HG03439 (cell line): ENCODE results near the gene SLC16A5.
"Not testable (repeated sequence)": the region's sequence is repeated elsewhere in the genome, so short reads cannot be mapped to it uniquely, and the experiment has no call there.

Source experiments
- ATAC-seq: cut with Tn5 transposase; IDR thresholded peaks from one replicate; pipeline ENCODE4 v1.9.1; 2021; ENCODE audit warnings: mild to moderate bottlenecking, moderate library complexity; ENCODE audit not compliant: unreplicated experiment

Gene SLC16A5

DNA sequence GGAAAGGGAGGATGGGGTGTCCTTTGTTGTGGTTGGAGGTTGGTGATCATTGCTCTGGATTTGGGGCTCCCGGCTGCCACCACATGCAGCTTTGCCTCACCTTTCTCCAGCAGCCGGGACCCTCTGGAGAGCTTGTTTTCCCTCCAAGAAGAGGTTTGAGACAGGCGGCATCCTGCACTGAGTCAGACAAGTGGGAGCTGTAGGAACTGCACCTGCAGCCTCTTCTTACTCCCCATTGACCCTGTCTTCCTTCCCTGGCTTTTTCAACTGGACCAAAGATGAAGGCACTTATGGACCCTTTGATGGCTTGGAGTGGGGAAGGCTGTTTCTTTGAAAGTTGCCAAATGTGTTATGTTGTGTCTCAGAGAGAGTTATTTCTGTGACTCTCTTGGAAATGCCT lies 24.1 kb upstream of the SLC16A5 start:
- ATAC-seq: no peak

DNA sequence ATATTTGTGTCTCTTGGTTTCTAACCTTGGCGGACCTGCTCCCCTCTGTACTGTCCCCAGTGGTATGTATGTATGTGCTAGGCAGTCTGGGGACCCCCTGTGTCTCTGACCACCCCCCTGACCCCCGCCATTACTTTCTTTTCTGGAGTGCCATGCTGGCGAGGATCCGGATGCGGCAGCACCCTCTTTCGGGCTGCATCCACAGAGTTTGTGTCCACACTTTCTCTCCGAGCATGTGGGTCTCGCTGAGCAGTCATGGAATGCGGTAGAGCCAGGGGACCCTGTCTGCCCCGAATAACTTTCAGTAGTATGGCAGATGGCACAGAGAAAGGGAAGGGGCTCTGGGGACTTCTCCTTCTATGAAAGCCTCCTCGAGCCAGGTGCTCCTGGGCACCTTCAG lies 23.7 kb upstream of the SLC16A5 start:
- ATAC-seq: no peak

DNA sequence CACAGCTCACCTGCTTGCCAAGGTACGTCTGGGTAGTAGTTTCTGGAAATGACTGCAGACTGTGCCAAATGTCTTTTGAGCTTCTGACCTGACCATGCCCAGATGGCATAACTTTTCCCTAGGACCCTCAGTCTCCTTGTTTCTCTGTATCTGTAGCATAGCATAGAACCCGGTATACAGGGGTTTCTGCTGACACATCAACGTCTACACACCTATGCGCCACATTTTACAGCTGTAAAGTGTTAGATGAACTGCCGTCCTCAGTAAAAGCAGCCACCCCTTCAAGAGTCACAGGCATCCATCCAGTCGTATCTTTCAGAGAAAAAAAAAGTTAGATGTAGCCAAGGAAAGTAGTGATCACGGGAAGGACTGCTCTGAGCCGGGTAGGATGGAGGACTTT lies 23.3 kb upstream of the SLC16A5 start:
- ATAC-seq: no peak

DNA sequence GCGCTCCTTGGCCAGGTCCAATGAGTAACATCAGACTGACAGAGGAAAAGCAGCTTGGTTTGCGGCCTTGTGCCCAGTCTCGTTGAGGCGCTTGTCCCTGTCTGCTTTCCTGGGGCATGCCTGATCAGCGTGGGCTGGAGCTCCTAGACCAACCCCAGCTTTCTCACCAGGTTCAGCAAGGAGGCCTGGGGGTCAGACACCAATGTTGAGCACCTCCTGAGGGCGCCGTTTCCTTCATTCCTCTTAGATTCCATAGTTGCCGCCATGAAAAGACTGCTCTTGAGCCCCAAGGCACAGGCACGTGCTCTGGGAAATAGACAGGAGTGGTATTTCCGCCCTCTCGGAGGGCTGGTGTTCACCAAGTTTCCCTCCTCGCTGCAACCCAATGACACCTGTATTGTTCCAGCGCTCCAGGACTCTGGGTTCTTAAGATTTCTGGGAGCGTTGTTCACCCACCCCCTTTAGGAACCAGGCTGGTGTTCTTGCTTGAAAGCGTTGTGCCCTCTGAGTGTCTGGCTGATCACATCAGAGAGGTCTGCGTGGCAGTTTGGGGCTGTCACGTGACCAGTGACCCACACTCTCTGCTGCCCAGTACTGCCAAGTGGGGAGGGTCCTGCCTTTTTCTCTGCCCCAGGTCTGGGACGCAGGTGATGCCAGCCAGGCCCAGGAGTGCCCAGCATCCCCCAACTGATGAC lies 22.7 kb upstream of the SLC16A5 start:
- no peak for ATAC-seq

DNA sequence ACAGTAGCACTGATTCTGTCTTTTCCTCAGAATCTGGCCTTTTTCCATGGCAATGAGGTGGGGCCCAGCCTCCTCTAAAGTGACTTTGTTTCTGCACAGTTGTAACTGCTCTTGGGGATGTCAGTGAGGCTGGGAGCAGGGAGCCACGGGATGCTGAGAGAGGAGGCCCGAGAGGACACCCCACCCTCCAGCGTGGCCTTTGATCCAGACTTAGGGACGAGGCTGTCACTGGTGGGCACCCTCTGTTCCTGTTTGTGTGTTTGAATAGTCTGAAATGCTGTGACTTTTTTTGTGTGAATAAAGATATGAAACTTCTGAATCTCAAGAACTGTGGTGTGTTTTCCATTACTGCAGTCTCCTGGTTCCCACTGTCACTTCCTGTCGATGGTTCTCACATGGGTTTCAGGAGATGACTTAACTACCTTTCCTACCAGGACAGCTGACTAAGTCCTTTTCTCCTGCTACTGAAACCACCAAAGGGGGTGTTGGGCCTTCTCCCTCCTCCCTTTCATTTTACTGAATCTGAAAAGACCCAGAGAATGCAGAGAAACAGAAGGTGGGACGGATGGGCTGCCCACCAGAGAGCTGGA lies 22.1 kb upstream of the SLC16A5 start:
- no peak for ATAC-seq

DNA sequence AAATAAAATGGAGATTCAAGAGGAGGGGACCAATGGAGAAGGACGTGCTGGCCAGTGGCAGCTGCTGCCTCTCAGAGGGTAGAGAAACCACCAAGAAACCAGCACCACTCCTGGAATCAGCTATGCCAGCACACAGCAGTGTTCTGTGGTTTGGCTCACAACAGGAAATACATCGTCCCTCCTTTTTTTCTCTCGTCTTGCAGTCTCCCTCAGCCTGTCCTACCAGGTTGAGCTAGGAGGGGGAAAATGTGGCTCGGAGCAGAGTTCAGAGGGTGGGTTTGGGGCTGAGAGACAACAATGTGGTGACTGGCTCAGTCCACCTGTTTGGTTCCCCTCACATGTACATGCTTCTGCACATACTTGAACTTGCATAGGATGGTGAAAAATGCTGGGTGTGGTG lies 19.9 kb upstream of the SLC16A5 start:
- ATAC-seq: no peak

DNA sequence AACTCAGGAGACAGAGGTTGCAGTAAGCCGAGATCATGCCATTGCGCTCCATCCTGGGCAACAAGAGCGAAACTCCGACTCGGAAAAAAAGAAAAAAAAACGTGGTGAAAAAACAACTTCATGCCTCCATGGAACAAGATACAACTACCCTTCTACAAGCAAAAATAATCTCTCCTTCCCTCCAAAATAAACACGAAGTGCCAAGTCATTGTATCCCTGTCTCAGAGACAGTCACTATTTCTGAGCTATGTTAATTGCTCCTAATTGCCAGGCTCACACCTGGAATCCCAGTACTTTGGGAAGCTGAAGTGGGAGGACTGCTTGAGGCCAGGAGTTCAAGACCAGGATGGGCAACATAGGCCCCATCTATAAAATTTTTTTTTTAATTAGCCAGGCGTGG lies 19.0 kb upstream of the SLC16A5 start:
- no peak for ATAC-seq

DNA sequence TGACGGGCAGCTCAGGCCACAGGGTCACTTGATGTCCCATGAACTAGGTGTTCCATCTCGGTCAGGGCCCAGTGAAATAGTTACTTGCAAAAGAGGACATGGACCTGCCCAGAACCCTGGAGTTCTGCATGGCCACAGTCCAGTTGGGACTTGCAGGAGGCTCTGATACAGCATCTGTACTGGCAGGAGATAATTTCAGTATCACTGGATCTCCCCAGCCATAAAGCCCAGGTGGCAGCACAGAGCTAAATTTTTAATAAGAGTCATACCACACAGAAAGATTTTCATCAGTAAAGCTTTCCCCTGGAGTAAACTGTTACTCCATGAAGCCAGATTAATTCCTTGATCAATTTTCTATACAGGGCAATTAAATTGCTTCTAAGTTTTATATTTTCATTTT lies 18.0 kb upstream of the SLC16A5 start:
- no peak for ATAC-seq

DNA sequence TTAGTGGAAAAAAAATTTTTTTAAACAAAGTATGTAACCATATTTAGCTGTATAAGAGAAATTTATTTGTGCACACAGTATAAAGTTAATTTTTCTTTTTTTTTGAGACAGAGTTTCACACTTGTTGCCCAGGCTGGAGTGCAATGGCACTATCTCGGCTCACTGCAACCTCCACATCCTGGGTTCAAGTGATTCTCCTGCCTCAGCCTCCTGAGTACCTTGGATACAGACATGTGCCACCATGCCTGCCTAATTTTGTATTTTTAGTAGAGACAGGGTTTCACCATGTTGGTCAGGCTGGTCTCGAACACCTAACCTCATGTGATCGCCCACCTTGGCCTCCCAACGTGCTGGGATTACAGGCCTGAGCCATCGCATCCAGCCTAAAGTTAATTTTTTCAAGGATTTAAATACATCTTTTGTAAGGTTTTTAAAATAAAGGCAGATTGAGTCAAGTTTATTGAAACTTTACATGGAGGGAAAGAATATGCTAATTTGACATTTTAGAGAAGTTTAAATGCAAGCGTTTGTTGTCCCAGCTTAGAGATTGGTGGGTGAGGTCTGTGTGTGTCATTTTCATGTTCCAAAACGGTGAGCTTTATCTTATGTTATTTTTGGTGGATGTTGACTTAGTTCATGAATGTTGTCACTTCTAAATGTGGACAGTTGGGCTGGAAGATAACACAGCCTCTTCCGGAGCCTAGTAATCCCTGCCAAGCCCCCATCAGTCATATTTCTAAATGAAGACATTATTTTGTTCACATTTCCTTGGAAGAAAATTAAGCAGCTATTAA lies 16.1 kb upstream of the SLC16A5 start:
- ATAC-seq: not testable (repeated sequence)

DNA sequence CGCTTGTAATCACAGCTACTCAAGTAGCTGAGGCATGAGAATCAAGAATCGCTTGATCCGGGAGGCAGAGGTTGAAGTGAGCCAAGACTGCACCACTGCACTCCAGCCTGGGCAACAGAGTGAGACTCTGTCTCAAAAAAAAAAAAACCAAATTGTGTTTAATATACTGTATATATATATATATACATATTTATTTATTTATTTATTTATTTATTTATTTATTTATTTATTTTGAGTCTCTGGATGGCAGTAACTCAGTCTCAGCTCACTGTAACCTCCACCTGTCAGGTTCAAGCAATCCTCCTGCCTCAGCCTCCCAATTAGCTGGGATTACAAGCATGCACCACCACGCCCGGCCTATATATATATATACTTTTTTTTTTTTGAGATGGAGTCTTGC lies 14.8 kb upstream of the SLC16A5 start:
- ATAC-seq: not testable (repeated sequence)

DNA sequence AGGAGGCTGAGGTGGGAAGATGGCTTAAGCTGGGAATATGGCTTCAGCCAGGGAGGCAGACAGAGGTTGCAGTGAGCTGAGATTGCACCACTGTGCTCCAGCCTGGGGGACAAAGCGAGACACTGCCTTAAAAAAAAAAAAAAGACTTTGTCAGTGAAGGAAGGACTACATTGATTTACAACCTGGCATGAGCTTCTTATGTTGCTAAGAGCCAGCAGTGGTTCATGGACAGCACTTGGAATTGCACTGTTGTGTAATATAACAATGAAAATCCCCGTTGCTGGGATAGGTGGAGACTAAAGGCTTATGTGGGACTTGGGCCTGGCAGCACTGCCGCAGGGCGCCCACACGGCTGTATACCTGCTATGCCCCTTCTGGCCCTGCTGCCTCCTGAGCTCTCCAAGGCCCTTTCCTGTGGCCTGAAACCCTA lies 14.1 kb upstream of the SLC16A5 start:
- ATAC-seq: no peak

DNA sequence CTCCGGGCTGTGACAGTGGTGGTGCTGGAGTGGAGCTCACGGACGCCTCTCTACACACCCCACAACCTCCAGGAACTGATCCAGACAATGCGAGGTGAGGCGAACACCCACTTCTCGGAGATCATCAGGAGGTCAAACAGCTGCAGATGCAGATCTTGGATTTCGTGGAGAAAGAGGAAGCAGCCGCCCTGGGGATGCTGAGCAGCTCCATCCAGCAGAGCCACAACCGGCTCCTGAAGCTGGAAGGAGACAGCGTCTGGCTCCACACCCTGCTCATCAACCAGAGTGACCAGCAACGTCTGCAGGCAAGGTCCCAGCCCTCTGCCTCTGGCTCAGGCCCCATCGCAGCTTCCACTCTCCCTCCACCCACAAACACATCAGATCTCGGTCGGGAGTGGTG lies 13.2 kb upstream of the SLC16A5 start:
- ATAC-seq: no peak

DNA sequence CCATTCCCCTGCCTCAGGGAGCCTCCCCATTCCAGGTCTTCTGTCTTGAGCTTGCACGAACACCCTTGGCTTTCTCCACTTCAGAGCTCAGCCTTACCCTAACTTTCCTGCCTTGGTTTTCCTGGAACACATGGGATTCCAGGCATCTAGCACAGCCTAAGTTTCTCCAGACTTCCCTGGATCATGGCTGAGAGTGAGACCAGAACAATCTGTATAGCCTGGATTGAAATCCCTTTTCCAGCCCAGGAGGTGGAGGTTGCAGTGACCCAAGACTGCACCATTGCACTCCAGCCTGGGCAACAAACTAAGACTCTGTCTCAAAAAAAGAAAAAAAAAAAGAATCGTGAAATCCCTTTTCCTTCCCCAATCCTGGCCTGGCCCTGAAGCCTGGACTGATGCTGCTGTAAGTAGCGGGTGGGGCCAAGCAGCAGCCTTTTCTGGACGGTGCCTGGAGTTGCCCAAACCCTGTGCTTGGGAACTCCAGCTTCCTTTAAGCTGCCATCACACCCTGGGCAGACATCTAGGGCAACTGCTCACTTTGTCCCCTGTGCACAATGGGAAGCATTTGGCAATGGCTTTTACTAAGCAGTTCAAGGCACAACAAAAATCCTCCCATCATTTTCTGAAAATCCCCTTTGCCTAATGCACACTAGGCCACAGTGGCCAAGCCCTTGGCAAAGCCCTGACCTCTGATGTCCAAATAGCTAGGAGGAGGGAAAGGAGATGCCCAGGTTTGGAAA lies 12.0 kb upstream of the SLC16A5 start:
- ATAC-seq: no peak

DNA sequence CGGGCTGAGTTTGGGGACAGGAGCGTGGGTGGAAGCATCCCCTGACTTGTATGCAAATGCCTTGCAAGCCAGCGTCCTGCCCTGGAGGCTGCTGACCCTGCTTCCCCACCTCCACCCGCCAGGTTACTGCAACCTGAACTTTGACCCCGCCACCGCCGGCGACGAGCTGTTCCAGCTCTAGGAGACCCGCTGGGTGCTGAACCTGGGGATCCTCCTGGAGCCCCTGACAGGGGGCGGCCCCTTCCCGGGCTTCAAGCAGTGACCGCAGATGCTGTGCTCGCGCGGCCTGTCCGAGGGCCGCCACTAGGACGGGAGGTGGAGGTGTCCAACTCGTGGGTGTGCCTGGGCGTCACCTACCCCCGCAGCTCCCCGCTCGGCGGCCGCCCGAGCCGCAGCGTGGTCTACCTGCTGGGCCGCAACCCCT lies 10.7 kb upstream of the SLC16A5 start:
- ATAC-seq: no peak

DNA sequence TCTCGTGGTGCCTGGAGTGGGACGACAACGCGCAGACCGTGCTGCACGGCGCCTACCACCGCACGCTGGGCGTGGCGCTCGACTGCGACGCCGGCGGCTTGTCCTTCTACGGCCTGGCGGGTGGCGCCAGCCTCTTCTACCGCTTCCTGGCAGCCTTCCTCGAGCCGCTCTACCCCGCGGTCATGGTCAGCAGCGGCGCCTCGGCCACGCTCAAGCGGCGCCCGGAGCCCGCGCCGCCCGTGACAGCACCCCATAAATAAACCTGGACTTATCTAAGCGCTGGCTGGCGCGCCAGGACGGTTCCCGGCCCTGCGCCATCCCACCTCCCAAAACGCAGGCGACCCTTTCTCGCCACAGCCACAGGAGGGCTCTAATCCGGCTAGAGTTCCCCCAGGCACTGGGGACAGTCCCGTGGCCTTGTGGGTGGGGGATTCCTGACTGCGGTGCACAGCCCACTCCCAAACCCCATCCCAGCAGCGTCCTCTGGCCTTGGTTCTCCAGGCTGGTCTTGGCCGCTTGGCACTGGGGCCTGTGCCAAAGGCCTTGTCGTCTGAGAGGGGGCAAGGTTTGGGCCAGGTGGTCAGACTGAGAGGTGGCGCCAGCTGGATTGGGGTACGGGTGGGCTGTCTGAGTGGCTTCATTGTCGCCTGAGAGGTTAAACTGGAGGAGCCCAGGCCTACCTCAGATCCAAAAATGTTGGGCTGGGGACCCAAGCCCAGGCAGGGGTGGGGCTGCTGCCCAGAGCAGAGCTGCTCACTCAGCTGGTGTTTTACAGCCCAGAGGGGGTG lies 10.1 kb upstream of the SLC16A5 start:
- ATAC-seq: no peak

DNA sequence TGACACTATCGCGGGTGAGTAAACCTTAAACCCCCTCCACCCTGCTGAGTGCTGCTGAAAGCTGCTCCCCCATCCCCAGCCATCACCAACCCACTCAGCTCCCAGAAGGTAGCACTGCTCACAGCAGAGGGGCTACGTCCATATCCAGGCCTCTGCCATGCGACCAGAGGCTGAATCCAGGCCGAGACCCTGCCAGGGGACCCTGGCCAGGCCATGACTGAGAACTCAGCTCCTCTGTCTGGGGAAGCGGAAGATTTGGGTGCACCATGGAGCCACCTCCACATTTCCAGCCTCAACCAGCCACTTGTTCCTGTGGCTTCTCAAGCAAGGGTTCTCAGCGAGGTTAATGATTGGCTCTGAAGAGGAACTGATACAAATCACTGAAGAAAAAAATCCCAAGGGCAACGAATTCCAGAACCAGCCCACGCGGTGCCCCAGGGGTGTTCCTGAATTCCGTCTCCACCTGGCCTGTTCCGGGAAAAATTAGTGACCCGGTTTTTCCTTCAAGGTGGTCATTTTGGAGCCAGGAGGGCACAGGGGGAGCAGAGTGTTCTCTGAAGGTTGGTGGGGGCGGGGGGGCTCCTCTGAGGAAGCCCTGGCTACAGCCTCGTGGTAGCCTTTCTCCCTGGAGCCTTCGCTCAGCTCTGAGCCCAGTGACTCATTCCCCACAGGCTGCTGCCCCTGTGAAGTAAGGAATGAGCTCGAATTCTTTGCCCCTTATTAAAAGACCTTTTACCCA lies 9.3 kb upstream of the SLC16A5 start:
- ATAC-seq: no peak

DNA sequence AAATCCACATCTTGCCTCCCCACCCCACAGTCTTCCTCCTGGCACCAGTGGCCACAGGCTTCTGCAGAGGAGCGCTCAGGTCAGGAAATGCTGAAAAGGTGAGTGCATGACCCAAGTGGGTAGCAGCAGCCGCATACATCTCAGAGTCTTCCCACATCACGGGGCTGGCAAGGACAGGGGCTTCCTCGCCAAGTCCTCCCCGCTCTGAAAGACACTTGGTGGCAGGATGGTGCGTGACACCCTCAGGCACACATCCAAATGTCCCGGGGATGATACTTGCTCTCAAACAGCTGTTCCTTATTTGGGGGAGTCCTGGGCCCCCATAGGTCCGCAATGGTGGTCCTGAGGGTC lies 8.8 kb upstream of the SLC16A5 start:
- no peak for ATAC-seq

DNA sequence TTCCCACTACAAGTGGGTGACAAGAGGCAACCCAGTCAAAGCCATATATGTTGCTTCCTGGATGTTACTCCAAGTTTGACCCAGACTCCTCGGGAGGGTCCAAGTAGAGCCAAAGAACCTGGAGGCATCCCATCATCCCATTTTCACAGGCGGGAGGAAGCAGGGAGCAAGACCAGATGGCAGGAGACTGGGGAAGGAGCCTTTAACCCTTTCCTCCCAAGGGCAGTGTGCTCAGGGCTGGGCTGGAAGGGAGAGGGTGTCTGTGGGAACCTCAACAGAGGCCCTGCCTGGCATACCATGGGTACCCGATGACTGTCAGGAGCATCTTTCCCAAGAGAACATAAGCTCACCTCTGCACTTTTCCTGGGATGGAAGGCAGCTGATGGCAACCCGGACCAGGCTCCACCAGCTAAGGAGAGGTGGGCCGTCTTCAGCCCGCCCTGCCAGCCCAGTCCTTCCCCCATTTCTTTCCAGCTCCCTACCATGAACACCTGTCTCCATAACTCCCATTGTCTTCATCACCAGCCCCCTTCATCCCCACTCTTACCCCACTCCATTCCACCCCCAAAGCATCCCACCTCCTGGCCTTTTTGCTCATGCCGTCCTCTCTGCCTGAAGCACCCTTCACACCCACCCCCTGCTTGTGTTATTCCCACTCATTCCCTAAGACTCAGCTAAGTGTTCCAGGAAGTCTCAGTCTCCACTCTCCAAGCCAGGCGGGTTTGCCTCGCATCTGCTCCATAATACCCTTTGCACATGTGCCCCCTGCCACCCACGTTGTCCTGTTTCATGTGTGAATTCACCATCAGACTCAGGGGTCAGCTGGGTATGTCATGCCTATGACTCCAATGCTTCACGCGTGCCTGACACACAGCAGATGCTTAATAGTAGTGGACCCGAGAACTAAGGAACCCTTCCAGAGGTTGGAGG lies 5.9 kb upstream of the SLC16A5 start:
- no peak for ATAC-seq

DNA sequence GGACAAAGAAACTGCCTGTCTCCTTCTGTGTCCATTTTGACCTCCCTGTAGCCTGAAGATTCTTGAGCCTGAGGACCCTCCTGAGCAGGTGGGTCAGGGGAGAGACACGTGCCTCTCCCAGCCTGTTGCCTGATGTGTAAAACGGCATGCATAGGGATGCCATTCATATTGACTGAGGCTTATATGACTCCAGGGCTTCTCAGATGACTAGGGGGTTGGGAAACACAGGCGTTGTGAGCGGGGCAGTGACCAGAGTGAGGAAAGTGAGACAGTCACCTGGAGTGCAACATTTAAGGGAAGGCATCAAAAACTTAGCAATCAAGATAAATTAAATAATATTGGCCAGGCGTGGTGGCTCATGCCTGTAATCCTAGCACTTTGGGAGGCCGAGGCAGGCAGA lies 5.1 kb upstream of the SLC16A5 start:
- ATAC-seq: no peak
